H9 (cell line): ENCODE data around the gene CPLX4. TPM values are rescaled to one million over a fixed set of nuclear protein-coding genes. Genes with fewer than 3 reads are reported as not detected.

Source experiments
- DNase-seq: peaks from one replicate; pipeline ENCODE4 v3.0.0-alpha.2; 2017
- H2AFZ ChIP-seq: one replicate; pipeline ENCODE4 v1.6.1; 2013; ENCODE audit warnings: mild to moderate bottlenecking, low read length, control low read depth, moderate library complexity
- H2AK5ac ChIP-seq: 2 replicates; pipeline ENCODE4 v1.6.1; 2013; ENCODE audit warnings: low read length, control low read depth, mixed read lengths; ENCODE audit not compliant: insufficient read length
- H2BK120ac ChIP-seq: one replicate; pipeline ENCODE4 v1.6.1; 2013; ENCODE audit warnings: low read depth, mild to moderate bottlenecking, low read length, control low read depth, inconsistent platforms; ENCODE audit not compliant: poor library complexity, severe bottlenecking
- H2BK12ac ChIP-seq: 2 replicates; pipeline ENCODE4 v1.6.1; 2013; ENCODE audit warnings: low read length, control low read depth, mixed read lengths, low read depth; ENCODE audit not compliant: insufficient read length
- H2BK15ac ChIP-seq: 2 replicates; pipeline ENCODE4 v1.6.1; 2013; ENCODE audit warnings: low read depth, low read length, control low read depth
- H2BK20ac ChIP-seq: one replicate; pipeline ENCODE4 v1.6.1; 2013; ENCODE audit warnings: low read depth, mild to moderate bottlenecking, low read length, control low read depth, inconsistent platforms; ENCODE audit not compliant: poor library complexity, severe bottlenecking
- H2BK5ac ChIP-seq: 2 replicates; pipeline ENCODE4 v1.6.1; 2013; ENCODE audit warnings: low read length, control low read depth, mixed read lengths; ENCODE audit not compliant: insufficient read length
- H3K14ac ChIP-seq: 2 replicates; pipeline ENCODE4 v1.6.1; 2013; ENCODE audit warnings: low read length, control low read depth; ENCODE audit not compliant: insufficient read depth
- H3K18ac ChIP-seq: 2 replicates; pipeline ENCODE4 v1.6.1; 2013; ENCODE audit warnings: low read depth, mild to moderate bottlenecking, mixed read lengths, low read length, control low read depth; ENCODE audit not compliant: insufficient read length
- H3K23ac ChIP-seq: 2 replicates; pipeline ENCODE4 v1.6.1; 2013; ENCODE audit warnings: low read length, control low read depth, mixed read lengths, low read depth; ENCODE audit not compliant: insufficient read length
- H3K23me2 ChIP-seq: 2 replicates; pipeline ENCODE4 v1.6.1; 2013; ENCODE audit warnings: low read depth, mild to moderate bottlenecking, mixed read lengths, low read length, control low read depth; ENCODE audit not compliant: insufficient read length, poor library complexity, severe bottlenecking
- H3K27ac ChIP-seq: 2 replicates; pipeline ENCODE4 v1.5.1; 2013; ENCODE audit warnings: low read length, control low read depth, mixed read lengths, low read depth; ENCODE audit not compliant: insufficient read length
- H3K27me3 ChIP-seq: 2 replicates; pipeline ENCODE4 v1.6.1; 2013; ENCODE audit warnings: low read length, control low read depth, inconsistent platforms; ENCODE audit not compliant: insufficient read depth
- H3K4ac ChIP-seq: 2 replicates; pipeline ENCODE4 v1.6.1; 2013; ENCODE audit warnings: low read depth, mild to moderate bottlenecking, control low read depth, inconsistent platforms, low read length, moderate library complexity
- H3K4me1 ChIP-seq: 2 replicates; pipeline ENCODE4 v1.6.1; 2013; ENCODE audit warnings: low read length, control low read depth, inconsistent platforms; ENCODE audit not compliant: insufficient read depth
- H3K4me2 ChIP-seq: 2 replicates; pipeline ENCODE4 v1.6.1; 2013; ENCODE audit warnings: low read length, control low read depth, mixed read lengths; ENCODE audit not compliant: insufficient read length, insufficient read depth
- H3K56ac ChIP-seq: 2 replicates; pipeline ENCODE4 v1.6.1; 2013; ENCODE audit warnings: low read depth, mild to moderate bottlenecking, mixed read lengths, low read length, control low read depth; ENCODE audit not compliant: insufficient read length
- H3K79me1 ChIP-seq: 2 replicates; pipeline ENCODE4 v1.6.1; 2013; ENCODE audit warnings: low read depth, mild to moderate bottlenecking, moderate library complexity, low read length, control low read depth, inconsistent platforms; ENCODE audit not compliant: insufficient read depth, poor library complexity, severe bottlenecking
- H3K79me2 ChIP-seq: 2 replicates; pipeline ENCODE4 v1.6.1; 2013; ENCODE audit warnings: low read length, control low read depth, inconsistent platforms; ENCODE audit not compliant: insufficient read depth
- H3K9ac ChIP-seq: 2 replicates; pipeline ENCODE4 v1.6.1; 2013; ENCODE audit warnings: low read length, control low read depth, mixed read lengths; ENCODE audit not compliant: insufficient read length; ENCODE audit errors: extremely low read depth
- H3K9me3 ChIP-seq: one replicate; pipeline ENCODE4 v1.6.1; 2013; ENCODE audit warnings: low read depth, low read length, inconsistent platforms; ENCODE audit not compliant: control insufficient read depth
- H3T11ph ChIP-seq: one replicate; pipeline ENCODE4 v1.6.1; 2013; ENCODE audit warnings: mild to moderate bottlenecking, low read length, control low read depth, inconsistent platforms
- H4K20me1 ChIP-seq: one replicate; pipeline ENCODE4 v1.6.1; 2013; ENCODE audit not compliant: control insufficient read depth, insufficient read length, insufficient read depth
- H4K5ac ChIP-seq: 2 replicates; pipeline ENCODE4 v1.6.1; 2013; ENCODE audit warnings: low read depth, mild to moderate bottlenecking, mixed read lengths, low read length, control low read depth; ENCODE audit not compliant: insufficient read length
- H4K8ac ChIP-seq: replicated peaks from 2 replicates; pipeline ENCODE4 v1.6.1; 2013; ENCODE audit warnings: low read length, control low read depth, mixed read lengths, low read depth; ENCODE audit not compliant: insufficient read length
- H4K91ac ChIP-seq: 2 replicates; pipeline ENCODE4 v1.6.1; 2013; ENCODE audit warnings: low read depth, mild to moderate bottlenecking, moderate library complexity, mixed read lengths, low read length, control low read depth; ENCODE audit not compliant: insufficient read length
- H3K27ac Mint-ChIP-seq, 3 experiments: 2 replicates in 2 of 3; 3 replicates in 1 of 3; pipeline ENCODE4 v1.8.0; 2020 to 2021; ENCODE audit warnings: mixed read lengths in 3 of 3, mild to moderate bottlenecking in 1 of 3, moderate library complexity in 1 of 3
- H3K27me3 Mint-ChIP-seq: 2 replicates; pipeline ENCODE4 v1.8.0; 2021; ENCODE audit warnings: low read depth, mild to moderate bottlenecking, moderate library complexity, mixed read lengths
- H3K36me3 Mint-ChIP-seq, 3 experiments: 2 replicates in 2 of 3; 3 replicates in 1 of 3; pipeline ENCODE4 v1.8.0; 2020 to 2021; ENCODE audit warnings: low read depth in 3 of 3, mixed read lengths in 3 of 3; ENCODE audit not compliant: insufficient read depth in 1 of 3
- H3K4me1 Mint-ChIP-seq, 2 experiments: 2 replicates each; pipeline ENCODE4 v1.8.0; 2020; ENCODE audit warnings: mixed read lengths in 2 of 2
- H3K4me3 Mint-ChIP-seq, 2 experiments: 2 replicates in 1 of 2; 3 replicates in 1 of 2; pipeline ENCODE4 v1.8.0; 2020 to 2021; ENCODE audit warnings: mild to moderate bottlenecking in 2 of 2, mixed read lengths in 2 of 2, moderate library complexity in 1 of 2
- H3K9me3 Mint-ChIP-seq, 2 experiments: 2 replicates in 1 of 2; 3 replicates in 1 of 2; pipeline ENCODE4 v1.8.0; 2020; ENCODE audit warnings: mild to moderate bottlenecking in 2 of 2, mixed read lengths in 2 of 2, moderate library complexity in 1 of 2
- WGBS: extraction: QIAGEN DNeasy Blood & Tissue Kit; methylation state at CpG from one replicate; pipeline ENCODE4 v1.1.7; 2013; ENCODE audit warnings: missing lambda C conversion rate, low lambda C conversion rate, mixed read lengths; ENCODE audit not compliant: insufficient read length; ENCODE audit errors: extremely low coverage; 5-methylcytosine and 5-hydroxymethylcytosine counted together
- total RNA-seq: library from RNA; stranded (reverse); gene quantifications from 2 replicates; pipeline ENCODE4 v1.2.1, GENCODE V29; 2021
- TF ChIP-seq, protein P1 (sequence below): fragments of 200-600 bp; sonication (generic); conservative IDR thresholded peaks from 3 replicates; pipeline ENCODE4 v1.8.0; 2021; ENCODE audit warnings: antibody characterized with exemption, mild to moderate bottlenecking

CPLX4 gene
- total RNA-seq, 1 experiment from 2014 or later, result not detected

DNA sequence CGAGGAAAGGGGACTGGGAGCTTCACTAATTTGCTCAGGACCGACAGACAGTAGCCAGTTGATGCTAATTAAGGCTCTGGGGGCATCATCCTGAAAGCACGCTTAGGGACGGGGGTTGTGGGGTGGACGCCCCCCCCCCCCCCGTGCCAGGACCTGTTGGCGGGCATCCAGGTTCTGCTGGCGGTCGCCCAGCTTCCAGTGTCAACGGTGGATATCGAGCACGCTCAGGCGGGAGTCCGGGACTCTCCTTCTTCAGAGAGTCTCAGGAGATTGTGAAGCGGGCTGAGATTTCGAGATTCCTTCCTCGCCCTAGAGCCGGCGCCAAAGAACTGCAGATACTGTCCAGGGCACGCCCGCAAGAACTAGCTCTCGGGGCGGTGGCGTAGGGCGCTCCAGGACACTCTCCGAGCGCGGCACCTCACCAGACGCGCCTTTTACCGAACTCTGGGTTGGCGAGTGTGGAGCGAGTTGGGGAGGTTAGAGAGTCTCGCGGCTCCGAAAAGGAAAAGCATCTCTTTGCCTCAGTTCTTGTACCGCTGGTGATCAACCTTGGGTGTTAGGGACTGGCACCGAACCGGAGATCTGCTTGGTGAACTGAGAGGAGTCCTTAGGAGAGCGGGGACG is 50.8 kb downstream of the CPLX4 start:
- Histone ChIP-seq H2BK5ac (no peak overlapping the region), H3K79me2 (no peaks in the 10 kb centered on the region), H3K14ac (no peak overlapping the region), H2BK12ac (no peak overlapping the region), H3K27me3 (peaks cover 93% of the 10 kb centered on the region), H3K4me1 (peaks cover 4% of the 10 kb centered on the region; the same call in 1 of the 2 replicates), H3K27ac (no peak overlapping the region), H3K56ac (no peak overlapping the region), H3T11ph (no peak overlapping the region), H3K9ac (no peak overlapping the region), H2BK120ac (no peak overlapping the region), H3K9me3 (no peaks in the 10 kb centered on the region), H2AK5ac (no peak overlapping the region), H3K79me1 (no peaks in the 10 kb centered on the region), H2BK15ac (no peak overlapping the region), H2AFZ (no peak overlapping the region), H4K8ac (no peak overlapping the region), H4K20me1 (no peaks in the 10 kb centered on the region), H4K5ac (no peak overlapping the region), H2BK20ac (no peak overlapping the region), H4K91ac (no peak overlapping the region), H3K23me2 (peaks cover 14% of the 10 kb centered on the region), H3K4me2 (peak overlapping the region; percentile 41), H3K18ac (no peak overlapping the region), H3K4ac (no peak overlapping the region), H3K23ac (no peak overlapping the region)
- peak overlapping the region; percentile 56 to 71 for H3K4me3 Mint-ChIP-seq
- no CpG with 5 or more reads among the region's 41 CpGs for WGBS
- no peaks in the 10 kb centered on the region; a peak in 1 of 7 replicates for H3K36me3 Mint-ChIP-seq
- TF ChIP-seq, protein P1, sequence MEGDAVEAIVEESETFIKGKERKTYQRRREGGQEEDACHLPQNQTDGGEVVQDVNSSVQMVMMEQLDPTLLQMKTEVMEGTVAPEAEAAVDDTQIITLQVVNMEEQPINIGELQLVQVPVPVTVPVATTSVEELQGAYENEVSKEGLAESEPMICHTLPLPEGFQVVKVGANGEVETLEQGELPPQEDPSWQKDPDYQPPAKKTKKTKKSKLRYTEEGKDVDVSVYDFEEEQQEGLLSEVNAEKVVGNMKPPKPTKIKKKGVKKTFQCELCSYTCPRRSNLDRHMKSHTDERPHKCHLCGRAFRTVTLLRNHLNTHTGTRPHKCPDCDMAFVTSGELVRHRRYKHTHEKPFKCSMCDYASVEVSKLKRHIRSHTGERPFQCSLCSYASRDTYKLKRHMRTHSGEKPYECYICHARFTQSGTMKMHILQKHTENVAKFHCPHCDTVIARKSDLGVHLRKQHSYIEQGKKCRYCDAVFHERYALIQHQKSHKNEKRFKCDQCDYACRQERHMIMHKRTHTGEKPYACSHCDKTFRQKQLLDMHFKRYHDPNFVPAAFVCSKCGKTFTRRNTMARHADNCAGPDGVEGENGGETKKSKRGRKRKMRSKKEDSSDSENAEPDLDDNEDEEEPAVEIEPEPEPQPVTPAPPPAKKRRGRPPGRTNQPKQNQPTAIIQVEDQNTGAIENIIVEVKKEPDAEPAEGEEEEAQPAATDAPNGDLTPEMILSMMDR, result no peak
- no peak overlapping the region for H3K27ac Mint-ChIP-seq
- DNase-seq, result peak; percentile 58
- no peaks in the 10 kb centered on the region; a peak in 1 of 5 replicates for H3K9me3 Mint-ChIP-seq
- peaks cover 25 to 37% of the 10 kb centered on the region in 2 experiments for H3K4me1 Mint-ChIP-seq
- peaks cover 98% of the 10 kb centered on the region for H3K27me3 Mint-ChIP-seq
